ENCODE results near the gene IRF4.

IRF4 gene

DNA sequence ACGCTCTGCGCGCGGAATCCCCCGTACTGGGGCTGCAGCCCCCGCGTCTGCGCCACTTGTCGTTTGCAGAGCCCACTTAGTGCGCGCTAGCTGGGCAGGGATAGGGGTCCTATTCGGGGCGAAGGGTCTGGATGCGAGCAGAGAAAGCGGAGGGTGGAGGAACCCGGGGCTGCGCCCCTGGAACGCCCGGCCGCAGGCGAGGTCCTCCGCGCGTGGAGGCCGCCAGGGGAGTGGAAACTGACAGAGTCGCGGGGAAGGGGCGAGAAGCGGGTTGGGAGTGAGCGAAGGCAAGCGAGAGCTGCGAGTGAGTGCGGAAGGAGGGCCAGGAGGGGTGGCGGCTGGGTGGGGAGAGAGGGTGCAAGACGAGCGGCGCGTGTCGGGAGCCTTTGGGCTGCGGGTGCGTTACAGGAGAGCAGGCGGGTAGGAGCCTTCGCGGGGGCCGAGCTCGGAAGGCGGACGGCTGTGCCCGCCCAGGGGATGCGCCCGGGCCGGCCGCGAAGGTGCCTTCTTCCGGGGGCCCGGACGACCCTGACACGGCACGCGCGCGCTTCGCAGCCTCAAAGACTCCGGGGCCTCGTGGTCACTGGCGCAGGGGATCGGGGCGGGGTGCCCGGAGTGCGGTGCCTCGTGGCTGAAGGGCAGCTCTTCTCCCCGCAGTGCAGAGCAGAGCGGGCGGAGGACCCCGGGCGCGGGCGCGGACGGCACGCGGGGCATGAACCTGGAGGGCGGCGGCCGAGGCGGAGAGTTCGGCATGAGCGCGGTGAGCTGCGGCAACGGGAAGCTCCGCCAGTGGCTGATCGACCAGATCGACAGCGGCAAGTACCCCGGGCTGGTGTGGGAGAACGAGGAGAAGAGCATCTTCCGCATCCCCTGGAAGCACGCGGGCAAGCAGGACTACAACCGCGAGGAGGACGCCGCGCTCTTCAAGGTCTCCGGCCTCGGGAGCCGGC lies 1.2 kb downstream of the IRF4 start:
- peak overlapping the region; percentile 75 for H3K4me3 Mint-ChIP-seq
- no peaks in the 10 kb centered on the region for H3K36me3 Mint-ChIP-seq (ENCODE audit: low read depth)
- no peaks in the 10 kb centered on the region for H3K9me3 Mint-ChIP-seq
- TF ChIP-seq, protein P1, sequence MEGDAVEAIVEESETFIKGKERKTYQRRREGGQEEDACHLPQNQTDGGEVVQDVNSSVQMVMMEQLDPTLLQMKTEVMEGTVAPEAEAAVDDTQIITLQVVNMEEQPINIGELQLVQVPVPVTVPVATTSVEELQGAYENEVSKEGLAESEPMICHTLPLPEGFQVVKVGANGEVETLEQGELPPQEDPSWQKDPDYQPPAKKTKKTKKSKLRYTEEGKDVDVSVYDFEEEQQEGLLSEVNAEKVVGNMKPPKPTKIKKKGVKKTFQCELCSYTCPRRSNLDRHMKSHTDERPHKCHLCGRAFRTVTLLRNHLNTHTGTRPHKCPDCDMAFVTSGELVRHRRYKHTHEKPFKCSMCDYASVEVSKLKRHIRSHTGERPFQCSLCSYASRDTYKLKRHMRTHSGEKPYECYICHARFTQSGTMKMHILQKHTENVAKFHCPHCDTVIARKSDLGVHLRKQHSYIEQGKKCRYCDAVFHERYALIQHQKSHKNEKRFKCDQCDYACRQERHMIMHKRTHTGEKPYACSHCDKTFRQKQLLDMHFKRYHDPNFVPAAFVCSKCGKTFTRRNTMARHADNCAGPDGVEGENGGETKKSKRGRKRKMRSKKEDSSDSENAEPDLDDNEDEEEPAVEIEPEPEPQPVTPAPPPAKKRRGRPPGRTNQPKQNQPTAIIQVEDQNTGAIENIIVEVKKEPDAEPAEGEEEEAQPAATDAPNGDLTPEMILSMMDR (IDR thresholded peaks at IDR 0.05): no peak
- H3K27ac Mint-ChIP-seq: no peak overlapping the region
- H3K4me1 Mint-ChIP-seq: peaks cover 15% of the 10 kb centered on the region
- H3K27me3 Mint-ChIP-seq (ENCODE audit: low read depth, poor library complexity): peaks cover 96% of the 10 kb centered on the region
- DNase-seq: peak; percentile 61

DNA sequence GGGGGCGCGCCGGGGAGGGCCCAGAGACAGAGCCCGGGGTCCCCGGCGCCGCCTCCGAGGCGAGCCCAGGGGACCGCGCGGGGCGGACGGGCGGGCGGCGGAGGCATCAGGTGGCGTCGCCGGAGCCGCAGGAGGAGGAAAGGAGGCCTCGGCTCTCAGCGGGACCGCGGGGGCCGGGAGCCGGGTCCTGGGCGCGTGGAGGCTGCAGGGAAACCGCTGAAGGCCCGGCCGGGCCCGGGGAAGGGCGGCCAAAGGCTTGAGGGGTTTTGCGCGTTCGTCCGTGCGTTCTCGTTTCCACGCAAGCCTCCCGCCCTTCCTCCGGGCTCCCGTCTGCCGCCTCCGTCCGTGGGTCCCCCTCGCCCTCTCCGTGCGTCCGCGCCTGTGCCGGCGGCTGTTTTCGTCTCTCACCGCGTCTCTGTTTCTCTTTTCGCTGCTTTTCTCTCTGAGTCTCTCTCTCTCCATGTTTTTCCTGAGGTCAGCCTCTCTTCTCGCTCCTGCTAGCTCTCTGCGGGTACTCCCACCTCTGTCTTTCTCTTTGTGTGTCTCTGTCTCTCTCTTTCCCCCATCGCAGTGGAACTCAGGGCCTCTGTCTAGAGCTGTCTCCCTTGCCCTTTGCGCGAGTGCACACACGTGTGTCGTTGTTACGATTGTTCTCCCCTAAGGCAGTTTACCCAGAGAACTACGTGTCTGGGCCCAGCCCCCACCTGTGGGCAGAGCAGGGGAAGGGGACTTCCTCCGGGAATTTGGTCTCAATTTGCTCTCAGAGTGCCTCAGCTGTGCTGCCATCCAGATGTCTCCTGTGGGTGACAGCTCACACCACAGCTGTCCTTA lies 2.1 kb downstream of the IRF4 start:
- TF ChIP-seq, protein P1 (IDR thresholded peaks at IDR 0.05): no peak
- H3K9me3 Mint-ChIP-seq: no peaks in the 10 kb centered on the region
- H3K4me3 Mint-ChIP-seq: peak overlapping the region; percentile 87
- no peak overlapping the region for H3K27ac Mint-ChIP-seq
- H3K4me1 Mint-ChIP-seq: peaks cover 15% of the 10 kb centered on the region
- peaks cover 96% of the 10 kb centered on the region for H3K27me3 Mint-ChIP-seq (ENCODE audit: low read depth, poor library complexity)
- no peaks in the 10 kb centered on the region for H3K36me3 Mint-ChIP-seq (ENCODE audit: low read depth)
- peak; percentile 53 for DNase-seq

DNA sequence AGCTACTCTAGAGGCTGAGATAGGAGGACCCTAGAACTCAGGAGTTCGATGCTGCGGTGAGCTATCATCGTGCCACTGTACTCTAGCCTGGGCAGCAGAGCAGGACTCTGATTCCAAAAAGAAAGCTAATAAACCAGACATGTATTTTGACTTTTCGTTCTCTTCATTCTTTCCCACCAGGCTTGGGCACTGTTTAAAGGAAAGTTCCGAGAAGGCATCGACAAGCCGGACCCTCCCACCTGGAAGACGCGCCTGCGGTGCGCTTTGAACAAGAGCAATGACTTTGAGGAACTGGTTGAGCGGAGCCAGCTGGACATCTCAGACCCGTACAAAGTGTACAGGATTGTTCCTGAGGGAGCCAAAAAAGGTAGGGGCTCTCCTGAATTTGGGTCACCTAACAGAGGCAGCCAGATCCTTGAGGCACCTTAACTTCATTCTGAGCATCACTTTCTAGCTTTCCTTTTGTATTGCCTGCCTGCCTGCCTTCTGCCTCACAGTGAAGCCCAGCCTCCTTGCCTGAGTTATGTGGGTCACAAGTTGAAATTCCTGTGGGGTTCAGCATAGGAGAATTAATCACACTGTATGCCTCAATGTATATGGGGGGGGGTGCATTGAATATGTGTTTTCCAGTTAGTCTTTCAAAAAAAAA lies 3.2 kb downstream of the IRF4 start:
- no peaks in the 10 kb centered on the region for H3K36me3 Mint-ChIP-seq (ENCODE audit: low read depth)
- no peak overlapping the region for H3K4me3 Mint-ChIP-seq
- H3K4me1 Mint-ChIP-seq: peaks cover 15% of the 10 kb centered on the region
- DNase-seq: no peak
- H3K27ac Mint-ChIP-seq: no peak overlapping the region
- TF ChIP-seq, protein P1 (IDR thresholded peaks at IDR 0.05): no peak
- H3K27me3 Mint-ChIP-seq (ENCODE audit: low read depth, poor library complexity): peaks cover 96% of the 10 kb centered on the region
- no peaks in the 10 kb centered on the region for H3K9me3 Mint-ChIP-seq

DNA sequence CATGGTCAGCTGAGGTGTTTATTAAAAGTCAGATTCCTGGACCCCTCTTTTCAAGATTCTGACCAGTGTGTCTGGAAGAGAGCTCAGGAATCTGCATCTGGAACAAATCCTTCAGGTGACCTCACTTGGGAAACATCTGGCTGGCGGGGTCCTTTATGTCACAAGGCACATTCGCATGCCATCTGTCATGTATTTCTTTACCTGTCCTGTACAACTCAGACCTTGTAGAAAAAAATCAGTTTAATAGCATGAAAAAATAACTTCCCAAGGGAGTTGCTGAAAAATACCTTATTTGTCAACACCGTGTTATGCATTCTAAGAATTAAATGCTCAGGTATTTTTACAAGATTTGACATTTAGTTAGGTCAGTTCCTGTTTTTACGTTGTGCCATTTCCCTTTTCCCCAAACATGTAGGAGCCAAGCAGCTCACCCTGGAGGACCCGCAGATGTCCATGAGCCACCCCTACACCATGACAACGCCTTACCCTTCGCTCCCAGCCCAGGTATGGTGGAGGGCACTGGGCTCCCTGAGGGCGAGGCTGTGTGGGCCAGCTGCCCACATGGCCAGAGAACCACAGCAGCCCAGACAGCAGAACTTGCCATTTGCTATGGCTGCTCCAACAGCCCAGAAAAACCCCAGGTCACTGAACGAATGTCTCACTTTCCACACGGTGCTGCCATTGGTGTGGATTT lies 4.0 kb downstream of the IRF4 start:
- H3K9me3 Mint-ChIP-seq: no peaks in the 10 kb centered on the region
- H3K27ac Mint-ChIP-seq: no peak overlapping the region
- peaks cover 93% of the 10 kb centered on the region for H3K27me3 Mint-ChIP-seq (ENCODE audit: low read depth, poor library complexity)
- H3K4me1 Mint-ChIP-seq: peaks cover 15% of the 10 kb centered on the region
- no peak overlapping the region for H3K4me3 Mint-ChIP-seq
- TF ChIP-seq, protein P1 (IDR thresholded peaks at IDR 0.05): no peak
- H3K36me3 Mint-ChIP-seq (ENCODE audit: low read depth): no peaks in the 10 kb centered on the region
- no peak for DNase-seq

DNA sequence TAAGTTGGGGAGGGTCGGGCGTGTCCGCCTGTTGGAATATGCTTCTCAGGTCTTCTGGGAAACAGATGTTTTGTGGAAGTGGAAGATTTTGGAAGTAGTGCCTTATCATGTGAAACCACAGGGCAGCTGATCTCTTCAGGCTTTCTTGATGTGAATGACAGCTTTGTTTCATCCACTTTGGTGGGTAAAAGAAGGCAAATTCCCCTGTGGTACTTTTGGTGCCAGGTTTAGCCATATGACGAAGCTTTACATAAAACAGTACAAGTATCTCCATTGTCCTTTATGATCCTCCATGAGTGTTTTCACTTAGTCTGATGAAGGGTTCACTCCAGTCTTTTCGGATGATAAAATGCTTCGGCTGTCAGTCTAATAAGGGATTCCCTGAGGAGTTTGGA lies 4.6 kb downstream of the IRF4 start:
- TF ChIP-seq, protein P1 (IDR thresholded peaks at IDR 0.05): no peak
- Mint-ChIP-seq H3K4me3 (no peak overlapping the region), H3K36me3 (ENCODE audit: low read depth) (no peaks in the 10 kb centered on the region), H3K9me3 (no peaks in the 10 kb centered on the region), H3K27me3 (ENCODE audit: low read depth, poor library complexity) (peaks cover 87% of the 10 kb centered on the region), H3K4me1 (peaks cover 11% of the 10 kb centered on the region), H3K27ac (no peak overlapping the region)
- no peak for DNase-seq
